Effector memory CD4-positive, alpha-beta T cell (primary cell): ENCODE results near the gene ARAP3.
A peak's percentile ranks its signal among the peaks of the same experiment; 100 is the strongest.

Experiments
- DNase-seq, 3 donors: peaks; one replicate each; pipeline ENCODE4 v3.0.0-alpha.2; 2020
- H3K27ac ChIP-seq: 2 replicates; pipeline ENCODE4 v1.7.0; 2013; ENCODE audit warnings: mild to moderate bottlenecking, low read length, moderate library complexity; ENCODE audit not compliant: insufficient read depth, poor library complexity, severe bottlenecking
- H3K27me3 ChIP-seq: replicated peaks from 2 replicates; pipeline ENCODE4 v1.7.0; 2013; ENCODE audit warnings: mild to moderate bottlenecking, low read length; ENCODE audit not compliant: insufficient read depth, control insufficient read depth, poor library complexity, severe bottlenecking
- H3K36me3 ChIP-seq: 2 replicates; pipeline ENCODE4 v1.7.0; 2013; ENCODE audit warnings: mild to moderate bottlenecking, low read length, moderate library complexity; ENCODE audit not compliant: control insufficient read depth, insufficient read depth
- H3K4me1 ChIP-seq: 2 replicates; pipeline ENCODE4 v1.7.0; 2013; ENCODE audit warnings: low read length, mild to moderate bottlenecking; ENCODE audit not compliant: control insufficient read depth, insufficient read depth, poor library complexity, severe bottlenecking
- H3K4me3 ChIP-seq: 2 replicates; pipeline ENCODE4 v1.7.0; 2013; ENCODE audit warnings: low read length, low read depth, mild to moderate bottlenecking; ENCODE audit not compliant: insufficient read depth, poor library complexity, severe bottlenecking
- H3K9me3 ChIP-seq: 2 replicates; pipeline ENCODE4 v1.7.0; 2013; ENCODE audit warnings: mild to moderate bottlenecking, low read length, moderate library complexity; ENCODE audit not compliant: control insufficient read depth

The ARAP3 gene

DNA sequence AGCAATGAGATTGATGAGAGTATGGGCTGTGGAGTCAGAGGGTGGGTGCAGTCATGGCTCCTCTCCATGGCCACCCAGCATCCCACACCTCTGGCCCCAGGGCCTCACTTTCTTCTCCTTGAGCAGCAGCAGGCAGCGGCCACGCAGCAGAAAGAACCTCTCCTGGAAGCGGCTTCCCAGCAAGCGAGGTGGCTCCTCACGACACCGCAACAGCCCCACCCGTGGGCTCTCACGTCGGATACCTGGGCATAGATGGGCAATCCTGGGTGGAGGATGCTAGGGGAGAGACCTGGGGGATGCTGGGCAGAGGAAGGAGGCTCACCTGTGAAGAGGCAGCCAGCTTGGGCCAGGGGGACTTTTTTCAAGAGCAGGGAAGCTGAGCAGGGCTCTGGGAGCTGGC, 25.6 kb downstream of the ARAP3 start:
- H3K36me3 ChIP-seq, result no peaks in the 10 kb centered on the region
- no peak overlapping the region for H3K27ac ChIP-seq
- H3K27me3 ChIP-seq, result no peaks in the 10 kb centered on the region
- no peaks in the 10 kb centered on the region for H3K4me1 ChIP-seq
- no peak for DNase-seq
- H3K9me3 ChIP-seq, result no peaks in the 10 kb centered on the region
- no peak overlapping the region for H3K4me3 ChIP-seq

DNA sequence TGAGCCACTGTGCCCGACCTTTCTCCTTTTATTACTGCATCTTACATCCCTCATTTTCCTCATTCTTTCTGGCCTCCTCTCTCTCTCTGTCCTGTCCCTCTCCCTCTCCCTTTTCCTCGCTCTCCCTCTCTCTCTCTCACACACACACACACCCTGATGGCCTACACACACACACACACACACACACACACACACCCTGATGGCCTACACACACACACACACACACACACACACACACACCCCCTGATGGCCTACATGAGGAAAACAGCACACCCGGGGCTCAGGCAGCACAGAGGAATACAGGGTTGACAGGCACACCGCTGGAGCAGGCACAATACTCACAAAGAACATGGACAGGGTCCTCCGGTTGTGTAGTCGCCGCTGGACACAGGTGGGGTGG, 27.0 kb downstream of the ARAP3 start:
- no peaks in the 10 kb centered on the region for H3K27me3 ChIP-seq
- H3K4me1 ChIP-seq, result peaks cover 8% of the 10 kb centered on the region
- H3K4me3 ChIP-seq, result no peak overlapping the region
- H3K9me3 ChIP-seq, result no peaks in the 10 kb centered on the region
- no peaks in the 10 kb centered on the region for H3K36me3 ChIP-seq
- H3K27ac ChIP-seq, result no peak overlapping the region
- DNase-seq, result no peak

DNA sequence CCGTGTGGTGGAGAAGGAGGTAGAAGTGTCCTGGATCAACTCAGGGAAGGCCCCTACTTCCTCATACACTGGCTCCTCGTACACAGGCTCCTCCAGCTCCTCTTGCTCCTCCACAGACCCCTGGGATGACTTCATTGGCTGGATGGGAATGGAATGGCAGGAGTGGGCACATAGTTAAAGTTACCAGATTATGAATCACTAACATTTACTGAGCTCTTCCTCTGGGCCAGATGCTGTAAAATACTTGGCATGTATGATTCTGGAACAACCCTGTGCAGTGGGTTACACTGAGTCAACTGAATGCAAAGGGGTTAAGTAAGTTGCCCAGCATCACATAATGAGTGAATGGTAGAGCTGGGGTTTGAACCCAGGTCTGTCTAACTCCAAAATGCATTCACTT, 27.7 kb downstream of the ARAP3 start:
- Histone ChIP-seq H3K27me3 (no peaks in the 10 kb centered on the region), H3K4me1 (peaks cover 8% of the 10 kb centered on the region), H3K4me3 (no peak overlapping the region), H3K9me3 (no peaks in the 10 kb centered on the region), H3K36me3 (no peaks in the 10 kb centered on the region), H3K27ac (no peak overlapping the region)
- DNase-seq, result no peak

DNA sequence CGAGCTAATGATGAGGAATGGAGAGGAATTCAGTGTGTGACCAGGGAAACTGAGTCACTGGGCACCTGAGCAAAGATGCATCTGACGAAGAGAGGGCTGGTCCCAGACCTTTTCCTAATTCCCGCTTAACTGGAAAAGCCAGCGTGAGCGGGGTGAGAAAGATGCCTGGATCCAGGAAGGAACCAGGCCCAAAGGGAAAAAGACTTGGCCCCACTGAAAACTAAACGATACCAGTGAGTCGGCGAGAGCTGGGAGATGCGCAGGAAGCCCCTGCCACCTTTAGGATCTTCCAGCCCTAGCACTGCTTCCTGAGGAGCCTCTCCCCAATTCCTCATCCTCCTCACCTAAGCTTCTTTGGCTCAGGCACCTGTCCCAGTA, 30.3 kb downstream of the ARAP3 start:
- H3K4me1 ChIP-seq, result peaks cover 8% of the 10 kb centered on the region
- H3K9me3 ChIP-seq, result no peaks in the 10 kb centered on the region
- no peak for DNase-seq
- peaks cover 14% of the 10 kb centered on the region for H3K36me3 ChIP-seq
- H3K4me3 ChIP-seq, result peak overlapping the region; percentile 68
- H3K27me3 ChIP-seq, result no peaks in the 10 kb centered on the region
- peak overlapping the region; percentile 72 for H3K27ac ChIP-seq

DNA sequence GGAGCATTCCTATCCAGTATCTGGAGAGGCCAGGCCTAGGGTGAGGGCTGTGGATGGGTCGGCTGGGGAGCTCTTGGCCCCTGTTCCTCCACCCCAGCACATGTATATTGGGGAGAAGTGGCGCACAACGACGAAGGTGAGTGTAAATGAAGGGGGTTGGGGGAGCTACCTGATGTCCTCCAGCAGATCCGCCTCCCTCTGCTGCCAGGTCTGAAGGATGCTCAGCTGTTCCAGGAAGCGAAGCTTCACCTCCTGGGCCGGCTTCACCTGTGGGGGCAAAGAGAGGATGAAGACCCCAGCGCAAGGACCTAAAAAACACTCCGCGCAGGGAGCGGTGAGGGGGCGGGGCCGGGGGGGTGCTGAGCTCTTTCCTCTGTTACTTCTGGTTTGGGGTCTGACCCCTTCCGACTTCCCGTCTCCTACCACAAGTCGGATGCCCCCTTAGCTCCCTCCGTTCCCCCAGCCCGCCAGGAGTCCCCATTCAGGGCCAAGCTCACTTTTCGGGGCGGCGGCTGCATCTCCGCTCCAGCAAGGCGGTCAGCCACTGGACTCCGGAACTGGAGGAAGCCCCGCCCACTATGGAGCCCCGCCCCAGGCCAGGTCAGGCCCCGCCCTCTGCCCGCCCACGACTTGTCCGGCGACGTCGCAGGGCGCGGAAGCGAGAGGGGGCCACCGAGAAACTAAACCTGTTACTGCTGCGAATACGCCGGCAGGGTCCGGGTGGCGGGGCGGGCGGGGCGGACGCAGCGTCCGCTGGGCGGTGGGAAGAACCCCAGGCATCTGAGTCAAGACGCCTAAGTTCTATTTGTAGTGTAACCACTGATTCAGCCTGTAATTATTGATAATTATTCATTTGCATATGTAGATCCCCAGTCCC, 30.9 kb downstream of the ARAP3 start, which contains the start of gene FCHSD1:
FCHSD1 (minus strand) TSS at position 568 of the 877 bp plus-strand sequence; CDS start at position 518, 50 bp downstream.
- Histone ChIP-seq H3K4me3 (peak within 1 kb of the TSS; percentile 68), H3K4me1 (peaks cover 8% of the 10 kb centered on the region), H3K9me3 (no peaks in the 10 kb centered on the region), H3K27ac (peak within 1 kb of the TSS; percentile 72), H3K36me3 (peaks cover 19% of the 10 kb centered on the region), H3K27me3 (no peaks in the 10 kb centered on the region)
- DNase-seq, result peak; percentile 73 to 77 (median 76)

DNA sequence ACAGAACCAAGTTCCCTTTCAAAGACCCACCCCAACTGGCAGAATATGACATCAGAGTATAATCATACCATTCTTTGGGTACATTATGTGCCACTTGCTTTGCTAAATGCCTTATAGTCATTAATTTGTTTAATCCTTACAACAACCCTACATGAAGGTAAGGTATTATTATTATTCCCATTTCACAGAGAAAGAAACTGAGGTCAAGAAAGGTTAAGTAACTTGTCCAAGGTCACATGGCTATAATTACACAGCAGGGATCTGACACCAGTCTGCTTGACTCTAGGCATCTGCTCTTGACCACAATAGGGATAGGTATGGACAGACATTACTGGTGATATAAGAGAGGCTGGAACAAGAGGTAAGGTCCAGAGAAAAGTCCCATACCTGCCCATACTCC, 32.1 kb downstream of the ARAP3 start:
- H3K36me3 ChIP-seq, result peaks cover 30% of the 10 kb centered on the region
- no peak for DNase-seq

DNA sequence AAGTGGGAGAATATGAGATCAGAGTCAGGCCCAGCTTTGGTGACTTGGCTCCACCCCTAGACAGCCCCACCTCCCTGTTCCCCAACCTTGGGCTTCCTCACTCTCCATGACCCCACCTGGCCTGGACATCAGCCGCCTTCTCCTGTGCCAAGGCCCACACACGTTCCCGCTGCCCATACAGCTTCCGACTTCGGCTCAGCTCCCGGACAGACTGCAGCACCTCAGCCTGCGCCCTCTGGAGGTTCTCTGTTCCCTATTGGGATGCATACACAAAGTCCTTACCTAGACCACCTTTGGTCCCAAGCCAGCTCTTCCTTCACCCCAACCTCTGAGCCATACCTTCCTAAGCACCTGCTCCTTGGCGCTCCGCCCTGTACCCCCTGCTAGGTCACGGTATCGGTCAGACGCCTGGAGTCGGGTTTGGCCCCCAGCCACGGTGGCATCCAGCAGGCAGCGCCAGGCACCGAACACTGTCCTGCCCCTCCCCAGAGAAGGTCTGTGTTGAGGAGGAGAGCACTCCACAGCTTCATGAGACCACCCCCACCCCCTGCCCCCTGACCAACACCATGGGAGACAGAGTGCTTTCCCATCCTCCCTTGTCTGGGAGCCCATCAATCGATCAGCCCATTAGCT, 32.9 kb downstream of the ARAP3 start:
- no peak overlapping the region for H3K27ac ChIP-seq

More for the DNA sequence above, 32.1 kb downstream of the ARAP3 start:
- no peaks in the 10 kb centered on the region for H3K27me3 ChIP-seq
- no peaks in the 10 kb centered on the region for H3K9me3 ChIP-seq
- H3K4me1 ChIP-seq, result peaks cover 8% of the 10 kb centered on the region
- H3K27ac ChIP-seq, result no peak overlapping the region
- no peak overlapping the region for H3K4me3 ChIP-seq

DNA sequence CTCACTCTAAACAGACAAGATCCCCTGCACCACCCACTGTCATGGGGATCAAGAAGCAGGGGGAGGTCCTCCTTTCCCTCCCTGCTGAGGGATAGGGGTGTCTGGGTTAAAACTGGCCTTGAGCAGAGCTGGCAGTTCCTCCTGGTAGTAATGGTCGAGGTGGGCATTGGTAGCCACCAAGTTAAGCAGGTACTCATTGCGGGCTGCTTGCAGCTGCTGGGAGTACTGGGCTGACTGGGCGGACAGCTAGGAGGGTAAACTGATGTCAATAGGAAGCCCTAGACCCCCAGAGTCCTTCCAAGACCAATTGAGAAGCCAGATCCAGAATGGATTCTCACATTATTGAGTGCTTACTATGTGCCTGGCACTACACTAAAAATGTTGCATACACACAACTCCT, 34.2 kb downstream of the ARAP3 start:
- H3K27me3 ChIP-seq, result no peaks in the 10 kb centered on the region
- no peaks in the 10 kb centered on the region for H3K9me3 ChIP-seq
- DNase-seq, result no peak
- peaks cover 44% of the 10 kb centered on the region for H3K36me3 ChIP-seq
- H3K27ac ChIP-seq, result no peak overlapping the region
- no peak overlapping the region for H3K4me3 ChIP-seq
- H3K4me1 ChIP-seq, result peaks cover 8% of the 10 kb centered on the region

More for the DNA sequence above, 32.9 kb downstream of the ARAP3 start:
- Histone ChIP-seq H3K36me3 (peaks cover 36% of the 10 kb centered on the region), H3K27me3 (no peaks in the 10 kb centered on the region), H3K9me3 (no peaks in the 10 kb centered on the region), H3K4me3 (no peak overlapping the region), H3K4me1 (peaks cover 8% of the 10 kb centered on the region)
- no peak for DNase-seq

DNA sequence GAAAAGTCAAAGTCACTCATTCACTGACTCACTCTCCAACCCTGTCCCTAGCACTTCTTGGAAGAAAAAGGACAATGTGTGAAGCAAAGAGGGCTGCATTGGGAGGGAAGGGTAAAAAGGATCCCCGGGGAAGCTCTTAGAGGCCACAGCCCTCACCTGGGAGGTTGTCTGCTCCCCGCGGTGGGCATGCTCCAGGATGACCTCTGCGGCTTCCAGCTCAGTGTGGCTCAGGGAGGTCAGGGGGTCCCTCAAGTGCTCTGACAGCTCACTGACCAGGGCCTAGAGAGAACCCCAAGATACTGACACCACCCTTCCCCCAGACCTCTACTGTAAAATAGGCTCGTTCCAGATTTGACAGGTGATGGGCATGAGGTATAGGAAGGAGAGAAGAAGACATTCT, 34.8 kb downstream of the ARAP3 start:
- peaks cover 44% of the 10 kb centered on the region for H3K36me3 ChIP-seq
- no peak for DNase-seq
- peaks cover 8% of the 10 kb centered on the region for H3K4me1 ChIP-seq
- no peaks in the 10 kb centered on the region for H3K9me3 ChIP-seq
- H3K4me3 ChIP-seq, result no peak overlapping the region
- H3K27me3 ChIP-seq, result no peaks in the 10 kb centered on the region
- H3K27ac ChIP-seq, result no peak overlapping the region

DNA sequence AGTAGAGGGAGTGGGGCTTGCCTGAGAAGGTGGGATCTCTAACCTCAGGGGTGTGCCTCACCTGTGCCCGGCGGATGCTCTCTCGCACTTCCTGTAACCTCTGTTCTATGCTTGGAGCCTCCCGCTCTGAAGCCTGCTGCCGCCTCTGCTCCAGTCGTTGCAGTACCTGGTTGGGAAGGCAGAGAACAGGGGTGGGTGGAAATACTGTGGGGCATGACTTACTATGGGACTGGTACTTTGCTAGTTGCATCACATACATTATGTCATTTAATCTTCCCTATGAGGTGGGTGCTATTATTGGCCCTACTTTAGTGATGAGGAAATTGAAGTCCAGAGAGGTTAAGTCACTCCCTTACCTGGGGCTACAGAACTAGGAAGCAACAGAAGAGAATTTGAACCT, 36.0 kb downstream of the ARAP3 start:
- H3K27ac ChIP-seq, result no peak overlapping the region
- no peaks in the 10 kb centered on the region for H3K9me3 ChIP-seq
- H3K4me1 ChIP-seq, result peaks cover 8% of the 10 kb centered on the region
- H3K36me3 ChIP-seq, result peaks cover 47% of the 10 kb centered on the region
- DNase-seq, result no peak
- no peak overlapping the region for H3K4me3 ChIP-seq
- no peaks in the 10 kb centered on the region for H3K27me3 ChIP-seq
